Adrenal gland (tissue), 5 donors: ENCODE results near the gene SMCO4.

ENCODE experiments used
- CTCF ChIP-seq, 6 experiments: fragments of 450-650 bp in 4 of 6; fragments of 200-600 bp in 2 of 6; sonication (generic) in 1 of 6; IDR thresholded peaks; 1 replicate in 5 of 6; 2 replicates in 1 of 6; pipeline versions ENCODE4 v1.5.1 to v1.8.0; 2016 to 2021; ENCODE audit warnings: antibody characterized with exemption in 6 of 6, mild to moderate bottlenecking in 2 of 6, moderate library complexity in 1 of 6
- POLR2A ChIP-seq, 2 donors: fragments of 450-650 bp; IDR thresholded peaks; one replicate each; pipeline ENCODE4 v1.6.1; 2017; ENCODE audit warnings: antibody characterized with exemption in 2 of 2, mild to moderate bottlenecking in 2 of 2, moderate library complexity in 1 of 2
- donor health status: DM: no; HTN: no; CAD: no.

DNA sequence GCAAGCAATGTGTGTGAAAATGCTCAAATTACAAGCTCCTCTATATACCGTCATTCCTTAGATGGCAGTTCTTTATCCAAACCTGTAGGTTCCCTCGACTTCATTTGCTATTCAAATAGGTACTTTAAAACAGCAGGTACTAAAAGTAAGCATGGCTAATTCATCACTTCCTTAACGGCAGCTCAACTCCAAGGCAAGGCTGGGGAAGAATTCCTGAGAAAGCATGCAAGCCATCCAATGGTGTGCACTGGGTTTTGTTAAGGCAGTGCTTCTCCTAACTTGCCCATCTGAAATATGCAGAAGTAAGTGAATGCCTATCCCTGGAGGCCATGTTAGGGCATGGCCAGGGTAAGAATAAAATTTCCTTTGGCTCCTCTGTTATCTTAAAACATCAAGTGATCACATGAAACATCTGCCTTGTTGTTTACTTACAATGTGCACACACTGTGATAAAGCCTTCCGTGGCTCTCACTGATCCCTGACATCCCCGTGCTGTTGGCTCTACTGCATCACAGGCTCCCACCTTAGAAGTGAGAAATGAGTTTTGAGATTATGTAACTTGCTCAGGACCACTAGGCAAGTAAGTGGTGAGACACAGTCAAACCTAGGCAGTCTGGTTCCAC, 52.1 kb downstream of the SMCO4 start:
- TF ChIP-seq CTCF (IDR thresholded peaks at IDR 0.05) (no peak), POLR2A (IDR thresholded peaks at IDR 0.05) (no peak)
